Neural cell (in vitro differentiated cells): ENCODE data around the gene CAPSL. TPM values are rescaled to one million over a fixed set of nuclear protein-coding genes. Genes with fewer than 3 reads are reported as not detected.
"Not testable (repeated sequence)": the region's sequence is repeated elsewhere in the genome, so short reads cannot be mapped to it uniquely, and the experiment has no call there.

Experiments used
- H2AFZ ChIP-seq: fragments of 200-600, 300-800 bp; sonication (generic), shearing (Covaris generic); 2 replicates; pipeline ENCODE4 v1.6.0; 2014; ENCODE audit warnings: low read depth, mild to moderate bottlenecking, antibody characterized with exemption, low read length, moderate library complexity
- H3F3A ChIP-seq: fragments of 200-600 bp; shearing (Covaris generic); 2 replicates; pipeline ENCODE4 v1.6.1; 2016; ENCODE audit warnings: mild to moderate bottlenecking, moderate library complexity, mixed read lengths, antibody characterized with exemption, low read length; ENCODE audit not compliant: insufficient read depth, poor library complexity, severe bottlenecking
- H3K27ac ChIP-seq: fragments of 200-600, 300-800 bp; sonication (generic), shearing (Covaris generic); 2 replicates; pipeline ENCODE4 v1.5.1; 2014; ENCODE audit warnings: mild to moderate bottlenecking, low read length, moderate library complexity
- H3K27me3 ChIP-seq: fragments of 300-800, 200-600 bp; sonication (generic), shearing (Covaris generic); 2 replicates; pipeline ENCODE4 v1.6.0; 2014; ENCODE audit warnings: mild to moderate bottlenecking, low read depth, low read length, moderate library complexity; ENCODE audit not compliant: insufficient read depth
- H3K36me3 ChIP-seq: fragments of 300-800, 200-600 bp; sonication (generic), shearing (Covaris generic); 2 replicates; pipeline ENCODE4 v1.5.1; 2014; ENCODE audit warnings: mild to moderate bottlenecking, antibody characterized with exemption, low read length, moderate library complexity; ENCODE audit not compliant: insufficient read depth
- H3K4me2 ChIP-seq: fragments of 300-800, 200-600 bp; sonication (generic), shearing (Covaris generic); 2 replicates; pipeline ENCODE4 v1.6.0; 2014; ENCODE audit warnings: mild to moderate bottlenecking, low read length
- H3K4me3 ChIP-seq: fragments of 300-800, 200-600 bp; sonication (generic), shearing (Covaris generic); 2 replicates; pipeline ENCODE4 v1.5.1; 2014; ENCODE audit warnings: mild to moderate bottlenecking, low read length, moderate library complexity
- H3K79me2 ChIP-seq: fragments of 200-600 bp; shearing (Covaris generic); replicated peaks from 2 replicates; pipeline ENCODE4 v1.6.0; 2014; ENCODE audit warnings: mild to moderate bottlenecking, low read length, moderate library complexity; ENCODE audit not compliant: insufficient read depth
- H3K9ac ChIP-seq: fragments of 300-800, 200-600 bp; sonication (generic), shearing (Covaris generic); 2 replicates; pipeline ENCODE4 v1.6.1; 2016; ENCODE audit warnings: mild to moderate bottlenecking, low read length, mixed read lengths
- H3K9me2 ChIP-seq: fragments of 200-600 bp; shearing (Covaris generic); 2 replicates; pipeline ENCODE4 v1.6.1; 2016; ENCODE audit warnings: mild to moderate bottlenecking, low read length, mixed read lengths; ENCODE audit not compliant: insufficient read depth
- H3K9me3 ChIP-seq: fragments of 200-600, 300-800 bp; sonication (generic), shearing (Covaris generic); 2 replicates; pipeline ENCODE4 v1.6.1; 2016; ENCODE audit warnings: mild to moderate bottlenecking, mixed run types, low read length, moderate library complexity, mixed read lengths
- H4K20me1 ChIP-seq: fragments of 200-600 bp; shearing (Covaris generic); 2 replicates; pipeline ENCODE4 v1.6.1; 2016; ENCODE audit warnings: mild to moderate bottlenecking, mixed run types; ENCODE audit not compliant: insufficient read depth
- EP300 ChIP-seq: fragments of 450-650 bp; conservative IDR thresholded peaks from 2 replicates; pipeline ENCODE4 v1.6.1; 2014; ENCODE audit warnings: antibody characterized with exemption, mild to moderate bottlenecking, moderate library complexity; ENCODE audit not compliant: poor library complexity, severe bottlenecking
- EZH2 ChIP-seq: fragments of 200-600, 300-800 bp; shearing (Covaris generic), sonication (generic); IDR thresholded peaks from 2 replicates; pipeline ENCODE4 v1.6.1; 2014; ENCODE audit warnings: antibody characterized with exemption, low read length, borderline replicate concordance, mild to moderate bottlenecking; ENCODE audit not compliant: insufficient read depth, poor library complexity, severe bottlenecking
- MXI1 ChIP-seq: fragments of 450-650 bp; conservative IDR thresholded peaks from 2 replicates; pipeline ENCODE4 v1.6.1; 2014; ENCODE audit warnings: antibody characterized with exemption, mild to moderate bottlenecking; ENCODE audit not compliant: poor library complexity, severe bottlenecking
- POLR2AphosphoS5 ChIP-seq: IDR thresholded peaks from 2 replicates; pipeline ENCODE4 v1.6.1; 2012
- RAD21 ChIP-seq: fragments of 450-650 bp; conservative IDR thresholded peaks from 2 replicates; pipeline ENCODE4 v1.6.1; 2014; ENCODE audit warnings: antibody characterized with exemption, mild to moderate bottlenecking, moderate library complexity
- SMC3 ChIP-seq: fragments of 450-650 bp; conservative IDR thresholded peaks from 2 replicates; pipeline ENCODE4 v1.6.1; 2014; ENCODE audit warnings: antibody characterized with exemption, mild to moderate bottlenecking, moderate library complexity; ENCODE audit not compliant: poor library complexity
- TAF1 ChIP-seq: IDR thresholded peaks from 2 replicates; pipeline ENCODE4 v1.6.1; 2012; ENCODE audit warnings: low read depth
- polyA plus RNA-seq: library from polyadenylated mRNA; depleted of rRNA; stranded (reverse); fragments of >200 nt; gene quantifications from 2 replicates; pipeline ENCODE4 v1.2.3, GENCODE V29; 2014
- TF ChIP-seq, protein P1 (sequence below): IDR thresholded peaks from 2 replicates; pipeline ENCODE4 v1.6.1; 2012; ENCODE audit warnings: borderline replicate concordance
- TF ChIP-seq, protein P2 (sequence below): fragments of 450-650 bp; IDR thresholded peaks from 2 replicates; pipeline ENCODE4 v1.5.1; 2014; ENCODE audit warnings: antibody characterized with exemption, mild to moderate bottlenecking, moderate library complexity; ENCODE audit not compliant: poor library complexity, severe bottlenecking

CAPSL gene
- polyA plus RNA-seq, 1 donor from 2014 or later = 2.3 TPM

DNA sequence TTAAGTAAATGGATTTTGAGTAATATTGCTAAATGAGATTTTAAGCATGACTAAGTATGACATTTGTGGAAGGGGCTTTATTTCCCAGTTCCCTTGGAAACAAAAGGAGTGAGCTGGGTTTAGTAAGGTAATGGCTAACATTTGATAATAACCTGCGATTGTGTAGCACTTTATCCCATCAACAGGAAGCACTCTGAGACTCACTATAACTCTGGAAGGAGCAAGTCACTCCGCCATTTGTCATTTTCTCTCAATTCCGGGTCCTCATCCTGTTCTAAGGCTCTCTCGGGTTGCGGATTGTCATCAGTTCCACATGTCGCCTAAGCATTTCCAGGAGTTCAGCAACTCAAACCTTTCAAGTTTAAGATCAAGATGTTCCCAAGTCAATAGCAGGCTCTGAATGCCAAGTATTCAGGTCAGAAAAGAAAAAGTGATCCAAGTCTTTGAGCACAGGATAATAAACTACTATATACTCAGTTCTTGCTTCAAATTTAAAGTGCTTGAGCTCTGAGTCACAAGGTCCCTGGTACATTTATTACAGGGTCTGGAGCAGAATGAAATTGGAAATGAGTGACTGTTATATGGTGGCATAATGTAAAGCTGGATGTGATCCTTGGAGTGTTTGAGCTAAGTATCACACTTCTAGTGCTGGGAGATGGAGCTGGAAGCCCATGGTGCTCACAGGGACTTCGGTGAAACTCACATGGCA is 39.3 kb downstream of the CAPSL start:
- Histone ChIP-seq H3K9me3 (no peaks in the 10 kb centered on the region), H3K27me3 (no peaks in the 10 kb centered on the region), H3K4me2 (no peak overlapping the region), H3K9ac (no peak overlapping the region), H3K4me3 (no peak overlapping the region), H3K36me3 (no peaks in the 10 kb centered on the region), H4K20me1 (no peaks in the 10 kb centered on the region), H3F3A (no peaks in the 10 kb centered on the region), H3K9me2 (no peaks in the 10 kb centered on the region), H3K79me2 (no peaks in the 10 kb centered on the region), H2AFZ (no peak overlapping the region), H3K27ac (peak overlapping the region; percentile 25)
- TF ChIP-seq POLR2AphosphoS5 (peak; percentile 70), MXI1 (no peak), SMC3 (no peak), RAD21 (no peak), TAF1 (no peak), EZH2 (no peak)
- TF ChIP-seq, protein P1, sequence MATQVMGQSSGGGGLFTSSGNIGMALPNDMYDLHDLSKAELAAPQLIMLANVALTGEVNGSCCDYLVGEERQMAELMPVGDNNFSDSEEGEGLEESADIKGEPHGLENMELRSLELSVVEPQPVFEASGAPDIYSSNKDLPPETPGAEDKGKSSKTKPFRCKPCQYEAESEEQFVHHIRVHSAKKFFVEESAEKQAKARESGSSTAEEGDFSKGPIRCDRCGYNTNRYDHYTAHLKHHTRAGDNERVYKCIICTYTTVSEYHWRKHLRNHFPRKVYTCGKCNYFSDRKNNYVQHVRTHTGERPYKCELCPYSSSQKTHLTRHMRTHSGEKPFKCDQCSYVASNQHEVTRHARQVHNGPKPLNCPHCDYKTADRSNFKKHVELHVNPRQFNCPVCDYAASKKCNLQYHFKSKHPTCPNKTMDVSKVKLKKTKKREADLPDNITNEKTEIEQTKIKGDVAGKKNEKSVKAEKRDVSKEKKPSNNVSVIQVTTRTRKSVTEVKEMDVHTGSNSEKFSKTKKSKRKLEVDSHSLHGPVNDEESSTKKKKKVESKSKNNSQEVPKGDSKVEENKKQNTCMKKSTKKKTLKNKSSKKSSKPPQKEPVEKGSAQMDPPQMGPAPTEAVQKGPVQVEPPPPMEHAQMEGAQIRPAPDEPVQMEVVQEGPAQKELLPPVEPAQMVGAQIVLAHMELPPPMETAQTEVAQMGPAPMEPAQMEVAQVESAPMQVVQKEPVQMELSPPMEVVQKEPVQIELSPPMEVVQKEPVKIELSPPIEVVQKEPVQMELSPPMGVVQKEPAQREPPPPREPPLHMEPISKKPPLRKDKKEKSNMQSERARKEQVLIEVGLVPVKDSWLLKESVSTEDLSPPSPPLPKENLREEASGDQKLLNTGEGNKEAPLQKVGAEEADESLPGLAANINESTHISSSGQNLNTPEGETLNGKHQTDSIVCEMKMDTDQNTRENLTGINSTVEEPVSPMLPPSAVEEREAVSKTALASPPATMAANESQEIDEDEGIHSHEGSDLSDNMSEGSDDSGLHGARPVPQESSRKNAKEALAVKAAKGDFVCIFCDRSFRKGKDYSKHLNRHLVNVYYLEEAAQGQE = peak; percentile 74

DNA sequence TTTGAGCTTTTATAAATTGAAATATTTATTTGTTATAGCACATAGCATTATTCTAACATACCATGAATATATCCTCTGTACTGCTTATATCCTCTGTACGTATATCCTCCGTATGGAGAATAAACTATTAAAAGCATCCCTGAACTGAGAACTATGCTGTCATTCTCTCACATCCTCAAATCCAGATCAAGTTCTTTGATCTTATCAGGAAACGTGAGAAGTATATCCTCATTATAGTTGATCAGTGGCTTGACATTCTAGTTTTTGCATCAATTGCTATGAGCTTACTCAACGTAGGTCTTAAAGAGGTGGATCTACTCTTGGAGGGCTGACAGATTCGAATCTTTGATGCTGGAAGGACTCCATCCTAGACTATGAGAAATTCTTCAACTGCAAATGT is 44.3 kb downstream of the CAPSL start:
- Histone ChIP-seq H2AFZ (no peak overlapping the region), H3K27me3 (no peaks in the 10 kb centered on the region), H3K36me3 (no peaks in the 10 kb centered on the region), H3K9ac (no peak overlapping the region), H4K20me1 (no peaks in the 10 kb centered on the region), H3K4me3 (no peak overlapping the region), H3K9me2 (no peaks in the 10 kb centered on the region), H3K27ac (no peak overlapping the region), H3K9me3 (no peaks in the 10 kb centered on the region), H3F3A (no peaks in the 10 kb centered on the region), H3K79me2 (no peaks in the 10 kb centered on the region), H3K4me2 (no peak overlapping the region)
- TF ChIP-seq, protein P2, sequence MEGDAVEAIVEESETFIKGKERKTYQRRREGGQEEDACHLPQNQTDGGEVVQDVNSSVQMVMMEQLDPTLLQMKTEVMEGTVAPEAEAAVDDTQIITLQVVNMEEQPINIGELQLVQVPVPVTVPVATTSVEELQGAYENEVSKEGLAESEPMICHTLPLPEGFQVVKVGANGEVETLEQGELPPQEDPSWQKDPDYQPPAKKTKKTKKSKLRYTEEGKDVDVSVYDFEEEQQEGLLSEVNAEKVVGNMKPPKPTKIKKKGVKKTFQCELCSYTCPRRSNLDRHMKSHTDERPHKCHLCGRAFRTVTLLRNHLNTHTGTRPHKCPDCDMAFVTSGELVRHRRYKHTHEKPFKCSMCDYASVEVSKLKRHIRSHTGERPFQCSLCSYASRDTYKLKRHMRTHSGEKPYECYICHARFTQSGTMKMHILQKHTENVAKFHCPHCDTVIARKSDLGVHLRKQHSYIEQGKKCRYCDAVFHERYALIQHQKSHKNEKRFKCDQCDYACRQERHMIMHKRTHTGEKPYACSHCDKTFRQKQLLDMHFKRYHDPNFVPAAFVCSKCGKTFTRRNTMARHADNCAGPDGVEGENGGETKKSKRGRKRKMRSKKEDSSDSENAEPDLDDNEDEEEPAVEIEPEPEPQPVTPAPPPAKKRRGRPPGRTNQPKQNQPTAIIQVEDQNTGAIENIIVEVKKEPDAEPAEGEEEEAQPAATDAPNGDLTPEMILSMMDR = no peak
- TF ChIP-seq MXI1 = no peak
- no peak for TF ChIP-seq POLR2AphosphoS5
- TF ChIP-seq TAF1 = no peak
- TF ChIP-seq RAD21 = no peak
- no peak for TF ChIP-seq EZH2
- TF ChIP-seq EP300 = no peak
- TF ChIP-seq, protein P1 = no peak
- TF ChIP-seq SMC3 = no peak

DNA sequence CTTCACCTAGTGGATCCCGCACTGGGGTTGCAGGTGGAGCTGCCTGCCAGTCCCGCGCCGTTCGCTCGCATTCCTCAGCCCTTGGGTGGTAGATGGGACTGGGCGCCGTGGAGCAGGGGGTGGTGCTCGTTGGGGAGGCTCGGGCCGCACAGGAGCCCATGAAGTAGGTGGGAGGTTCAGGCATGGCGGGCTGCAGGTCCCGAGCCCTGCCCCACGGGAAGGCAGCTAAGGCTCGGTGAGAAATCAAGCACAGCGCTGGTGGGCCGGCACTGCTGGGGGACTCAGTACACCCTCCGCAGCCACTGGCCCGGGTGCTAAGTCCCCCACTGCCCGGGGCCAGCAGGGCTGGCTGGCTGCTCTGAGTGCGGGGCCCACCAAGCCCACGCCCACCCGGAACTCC is 45.6 kb downstream of the CAPSL start:
- not testable (repeated sequence) for H3K36me3 ChIP-seq, H3K9me2 ChIP-seq, H3K4me3 ChIP-seq, H3F3A ChIP-seq, H3K79me2 ChIP-seq, H4K20me1 ChIP-seq, H3K9ac ChIP-seq, H3K4me2 ChIP-seq, H3K9me3 ChIP-seq, H2AFZ ChIP-seq, H3K27me3 ChIP-seq, H3K27ac ChIP-seq
